PC-3 (cell line): ENCODE results near the gene KCTD2.

Experiments
- CTCF ChIP-seq: fragments of 300-600 bp; sonication (generic); conservative IDR thresholded peaks from 2 replicates; pipeline ENCODE4 v1.5.1; 2017; ENCODE audit warnings: antibody characterized with exemption, low read depth, mild to moderate bottlenecking, low read length
- EZH2 ChIP-seq: fragments of 300-600 bp; sonication (generic); IDR thresholded peaks from one replicate; pipeline ENCODE4 v1.6.1; 2017; ENCODE audit warnings: antibody characterized with exemption, mild to moderate bottlenecking, low read length; ENCODE audit not compliant: unreplicated experiment
- EZH2phosphoT487 ChIP-seq: fragments of 300-600 bp; sonication (generic); IDR thresholded peaks from 2 replicates; pipeline ENCODE4 v1.6.1; 2018; ENCODE audit warnings: mild to moderate bottlenecking, antibody characterized with exemption, low read length, borderline replicate concordance

GRCh38 chr17:75044716-75045115 is 2.3 kb upstream of the KCTD2 start:
- TF ChIP-seq EZH2phosphoT487 = no peak
- no peak for TF ChIP-seq CTCF
- TF ChIP-seq EZH2 = no peak
